GM23248 (cell line): ENCODE results near the gene ACCSL. TPM values are rescaled to one million over a fixed set of nuclear protein-coding genes. Genes with fewer than 3 reads are reported as not detected.

Source experiments
- DNase-seq: peaks from one replicate; pipeline ENCODE4 v3.0.0-alpha.2; 2015
- H2AFZ ChIP-seq: fragments of 200-600 bp; sonication (generic); 2 replicates; pipeline ENCODE4 v1.6.1; 2016; ENCODE audit warnings: antibody characterized with exemption
- H3F3A ChIP-seq: fragments of 200-600 bp; sonication (generic); 2 replicates; pipeline ENCODE4 v1.6.1; 2016; ENCODE audit warnings: mild to moderate bottlenecking, antibody characterized with exemption, mixed run types; ENCODE audit not compliant: insufficient read depth
- H3K27ac ChIP-seq: fragments of 200-600 bp; sonication (generic); 2 replicates; pipeline ENCODE4 v1.5.1; 2016; ENCODE audit warnings: mild to moderate bottlenecking
- H3K27me3 ChIP-seq: fragments of 200-600 bp; sonication (generic); replicated peaks from 2 replicates; pipeline ENCODE4 v1.6.1; 2016; ENCODE audit warnings: mild to moderate bottlenecking; ENCODE audit not compliant: insufficient read depth
- H3K36me3 ChIP-seq: fragments of 200-600 bp; sonication (generic); 2 replicates; pipeline ENCODE4 v1.6.1; 2016; ENCODE audit warnings: low read depth, mild to moderate bottlenecking
- H3K4me1 ChIP-seq: fragments of 200-600 bp; sonication (generic); 2 replicates; pipeline ENCODE4 v1.6.1; 2016; ENCODE audit warnings: mild to moderate bottlenecking; ENCODE audit not compliant: insufficient read depth
- H3K4me2 ChIP-seq: fragments of 200-600 bp; sonication (generic); one replicate; pipeline ENCODE4 v1.6.1; 2016; ENCODE audit warnings: mild to moderate bottlenecking; ENCODE audit not compliant: unreplicated experiment
- H3K4me3 ChIP-seq: fragments of 200-600 bp; sonication (generic); 2 replicates; pipeline ENCODE4 v1.5.1; 2016; ENCODE audit warnings: mild to moderate bottlenecking
- H3K79me2 ChIP-seq: fragments of 200-600 bp; sonication (generic); 2 replicates; pipeline ENCODE4 v1.6.1; 2016; ENCODE audit warnings: mild to moderate bottlenecking; ENCODE audit not compliant: insufficient read depth
- H3K9ac ChIP-seq: fragments of 200-600 bp; sonication (generic); 2 replicates; pipeline ENCODE4 v1.6.1; 2016; ENCODE audit warnings: mild to moderate bottlenecking
- H3K9me2 ChIP-seq: fragments of 200-600 bp; sonication (generic); 2 replicates; pipeline ENCODE4 v1.6.1; 2016; ENCODE audit warnings: mixed run types, mild to moderate bottlenecking, moderate library complexity; ENCODE audit not compliant: insufficient read depth
- H3K9me3 ChIP-seq: fragments of 200-600 bp; sonication (generic); one replicate; pipeline ENCODE4 v1.6.1; 2017; ENCODE audit warnings: low read depth
- H4K20me1 ChIP-seq: fragments of 200-600 bp; sonication (generic); 2 replicates; pipeline ENCODE4 v1.6.0; 2016; ENCODE audit not compliant: insufficient read depth
- EZH2 ChIP-seq: fragments of 200-600 bp; sonication (generic); IDR thresholded peaks from 2 replicates; pipeline ENCODE4 v1.6.1; 2018; ENCODE audit warnings: antibody characterized with exemption, mild to moderate bottlenecking; ENCODE audit not compliant: insufficient read depth, poor library complexity, severe bottlenecking
- EZH2phosphoT487 ChIP-seq: fragments of 200-600 bp; sonication (generic); IDR thresholded peaks from 2 replicates; pipeline ENCODE4 v1.6.1; 2018; ENCODE audit warnings: antibody characterized with exemption, moderate library complexity, mild to moderate bottlenecking, low read depth; ENCODE audit not compliant: insufficient read depth
- WGBS, 2 experiments: methylation state at CpG; one replicate each; pipeline ENCODE4 v1.1.6; 2015 to 2017; ENCODE audit warnings: low lambda C conversion rate in 2 of 2, low coverage in 1 of 2; ENCODE audit errors: missing lambda C conversion rate in 2 of 2; 5-methylcytosine and 5-hydroxymethylcytosine counted together
- in situ Hi-C: fragments of 300-500 bp; cut with MboI; formaldehyde crosslinking; loops from 2 replicates; pipeline ENCODE4 v1.15.0; 2020
- polyA plus RNA-seq: library from polyadenylated mRNA; unstranded; fragments of >200 nt; fragmentation: Nextera tagmentation; extraction: Ambion mirVana; gene quantifications from 2 replicates; pipeline ENCODE4 v1.2.1, GENCODE V29; 2016
- total RNA-seq: library from RNA; depleted of rRNA; stranded (reverse); fragments of >200 nt; shearing (Covaris generic); gene quantifications from 2 replicates; pipeline ENCODE4 v1.2.3, GENCODE V29; 2014

ACCSL gene
- total and polyA plus RNA-seq, 2 experiments from 2014 or later: not detected

GRCh38 chr11:44028816-44029506 is 18.8 kb upstream of the ACCSL start:
- 88 to 95% methylated on average over 3 of the region's 3 CpGs for WGBS, 2 experiments
- H3K4me2 ChIP-seq: no peak overlapping the region
- peaks cover 13% of the 10 kb centered on the region for H3F3A ChIP-seq
- H3K36me3 ChIP-seq: no peaks in the 10 kb centered on the region
- DNase-seq: peak; percentile 17
- H3K79me2 ChIP-seq: no peaks in the 10 kb centered on the region
- H3K27ac ChIP-seq: peak overlapping the region; percentile 25
- H4K20me1 ChIP-seq: no peaks in the 10 kb centered on the region
- no peak overlapping the region for H3K4me3 ChIP-seq
- no peak overlapping the region for H2AFZ ChIP-seq
- no peaks in the 10 kb centered on the region for H3K9me3 ChIP-seq
- H3K27me3 ChIP-seq: no peaks in the 10 kb centered on the region
- in situ Hi-C loops: loop anchor here (10.0 kb wide), 1 partner anchor 124 kb away; no protein-coding TSS in a partner anchor
- H3K4me1 ChIP-seq: peaks cover 35% of the 10 kb centered on the region
- H3K9ac ChIP-seq: no peak overlapping the region
- TF ChIP-seq EZH2: no peak
- no peak for TF ChIP-seq EZH2phosphoT487
- no peaks in the 10 kb centered on the region for H3K9me2 ChIP-seq

GRCh38 chr11:44029507-44029845 is 18.3 kb upstream of the ACCSL start:
- in situ Hi-C loops: loop anchor here (10.0 kb wide), 1 partner anchor 125 kb away; no protein-coding TSS in a partner anchor
- no peak overlapping the region for H3K4me2 ChIP-seq

GRCh38 chr11:44029977-44030911 is 17.5 kb upstream of the ACCSL start:
- no peak overlapping the region for H3K4me3 ChIP-seq
- H3K4me1 ChIP-seq: peaks cover 35% of the 10 kb centered on the region
- in situ Hi-C loops: loop anchor here (5.0 to 10.0 kb wide), 2 partner anchors 83 to 125 kb away; no protein-coding TSS in a partner anchor
- peak overlapping the region; percentile 5 for H3K4me2 ChIP-seq
- no peaks in the 10 kb centered on the region for H3K27me3 ChIP-seq
- peaks cover 13% of the 10 kb centered on the region for H3F3A ChIP-seq
- H3K9ac ChIP-seq: peak overlapping the region; percentile 65
- H4K20me1 ChIP-seq: no peaks in the 10 kb centered on the region
- no peaks in the 10 kb centered on the region for H3K9me2 ChIP-seq
- TF ChIP-seq EZH2: no peak
- no peak for TF ChIP-seq EZH2phosphoT487
- H3K9me3 ChIP-seq: no peaks in the 10 kb centered on the region
- peak; percentile 85 for DNase-seq
- H2AFZ ChIP-seq: no peak overlapping the region
- H3K36me3 ChIP-seq: no peaks in the 10 kb centered on the region
- WGBS, 2 experiments: 14 to 20% methylated on average over 5 of the region's 5 CpGs
- no peaks in the 10 kb centered on the region for H3K79me2 ChIP-seq
- H3K27ac ChIP-seq: peak overlapping the region; percentile 70

More at GRCh38 chr11:44029507-44029845, 18.3 kb upstream of the ACCSL start:
- H3K9me2 ChIP-seq: no peaks in the 10 kb centered on the region
- no peaks in the 10 kb centered on the region for H3K9me3 ChIP-seq
- no peak for TF ChIP-seq EZH2phosphoT487
- TF ChIP-seq EZH2: no peak
- no peaks in the 10 kb centered on the region for H3K27me3 ChIP-seq
- peaks cover 13% of the 10 kb centered on the region for H3F3A ChIP-seq
- H4K20me1 ChIP-seq: no peaks in the 10 kb centered on the region
- H3K4me1 ChIP-seq: peaks cover 35% of the 10 kb centered on the region
- H3K27ac ChIP-seq: no peak overlapping the region
- no peaks in the 10 kb centered on the region for H3K79me2 ChIP-seq
- H3K36me3 ChIP-seq: no peaks in the 10 kb centered on the region
- DNase-seq: peak; percentile 52
- H3K9ac ChIP-seq: no peak overlapping the region
- no peak overlapping the region for H2AFZ ChIP-seq
- WGBS, 2 experiments: 88 to 93% methylated on average over 1 of the region's 1 CpG
- no peak overlapping the region for H3K4me3 ChIP-seq

- no peak for DNase-seq
- H3F3A ChIP-seq: peaks cover 13% of the 10 kb centered on the region
- no peaks in the 10 kb centered on the region for H3K36me3 ChIP-seq
- H3K4me3 ChIP-seq: no peak overlapping the region
- H4K20me1 ChIP-seq: no peaks in the 10 kb centered on the region
- no peaks in the 10 kb centered on the region for H3K79me2 ChIP-seq
- H3K27ac ChIP-seq: peak overlapping the region; percentile 50
- no peaks in the 10 kb centered on the region for H3K9me2 ChIP-seq
- H2AFZ ChIP-seq: no peak overlapping the region
- H3K9ac ChIP-seq: peak overlapping the region; percentile 5; the same call in 1 of the 2 replicates
- in situ Hi-C loops: loop anchor here (5.0 kb wide), 1 partner anchor 84 kb away; no protein-coding TSS in a partner anchor
- H3K4me2 ChIP-seq: peak overlapping the region; percentile 5
- H3K27me3 ChIP-seq: no peaks in the 10 kb centered on the region
- no peaks in the 10 kb centered on the region for H3K9me3 ChIP-seq
- TF ChIP-seq EZH2phosphoT487: no peak
- TF ChIP-seq EZH2: no peak
- WGBS, 2 experiments: 75 to 76% methylated on average over 5 of the region's 5 CpGs
- H3K4me1 ChIP-seq: peaks cover 35% of the 10 kb centered on the region
Measured at GRCh38 chr11:44030996-44031395, 16.8 kb upstream of the ACCSL start.
